Fibroblast of lung (primary cell): ENCODE data around the gene KRTAP20-3. TPM values are rescaled to one million over a fixed set of nuclear protein-coding genes. Genes with fewer than 3 reads are reported as not detected.

Source experiments
- DNase-seq, 2 donors: peaks; one replicate each; pipeline versions ENCODE4 v3.0.0 to v3.0.0-alpha.2; 2010; ENCODE audit warnings: low read depth in 2 of 2
- H2AFZ ChIP-seq: 2 replicates; pipeline ENCODE4 v1.5.1; 2012; ENCODE audit warnings: low read length, control low read depth, inconsistent platforms
- H3K27ac ChIP-seq: 2 replicates; pipeline ENCODE4 v1.5.1; 2011; ENCODE audit warnings: low read length, control low read depth; ENCODE audit not compliant: insufficient read depth
- H3K27me3 ChIP-seq: 2 replicates; pipeline ENCODE4 v1.5.1; 2011; ENCODE audit warnings: mild to moderate bottlenecking, low read length; ENCODE audit not compliant: control insufficient read depth, insufficient read depth
- H3K36me3 ChIP-seq: 2 replicates; pipeline ENCODE4 v1.5.1; 2011; ENCODE audit warnings: low read length; ENCODE audit not compliant: control insufficient read depth, insufficient read depth
- H3K4me1 ChIP-seq: 2 replicates; pipeline ENCODE4 v1.5.1; 2011; ENCODE audit warnings: low read length; ENCODE audit not compliant: control insufficient read depth, insufficient read depth; ENCODE audit errors: extremely low read depth
- H3K4me2 ChIP-seq: 2 replicates; pipeline ENCODE4 v1.5.1; 2011; ENCODE audit warnings: low read length, control low read depth; ENCODE audit not compliant: insufficient read depth; ENCODE audit errors: extremely low read depth
- H3K4me3 ChIP-seq, 4 experiments: fragments of 200-600 bp in 1 of 4; sonication (generic) in 1 of 4; replicated peaks in 1 of 4; 2 replicates each; pipeline ENCODE4 v1.5.1; 2011 to 2016; ENCODE audit warnings: low read length in 4 of 4, low read depth in 3 of 4, mild to moderate bottlenecking in 3 of 4, control low read depth in 2 of 4, inconsistent platforms in 1 of 4, mixed read lengths in 1 of 4; ENCODE audit not compliant: insufficient read depth in 1 of 4; ENCODE audit errors: control extremely low read depth in 1 of 4
- H3K79me2 ChIP-seq: 2 replicates; pipeline ENCODE4 v1.5.1; 2012; ENCODE audit warnings: mild to moderate bottlenecking, low read length, inconsistent platforms; ENCODE audit not compliant: control insufficient read depth, insufficient read depth
- H3K9ac ChIP-seq: 2 replicates; pipeline ENCODE4 v1.5.1; 2011; ENCODE audit warnings: mild to moderate bottlenecking, low read length, control low read depth; ENCODE audit not compliant: insufficient read depth
- H3K9me3 ChIP-seq: 2 replicates; pipeline ENCODE4 v1.5.1; 2012; ENCODE audit warnings: low read depth, low read length; ENCODE audit not compliant: control insufficient read depth, insufficient read depth
- H4K20me1 ChIP-seq: 2 replicates; pipeline ENCODE4 v1.5.1; 2011; ENCODE audit warnings: low read length; ENCODE audit not compliant: control insufficient read depth, insufficient read depth; ENCODE audit errors: extremely low read depth
- CTCF ChIP-seq, 2 donors: IDR thresholded peaks in 1 of 2; conservative IDR thresholded peaks in 1 of 2; 1 replicate in 1 of 2; 2 replicates in 1 of 2; pipeline ENCODE4 v1.5.1; 2011 to 2012; ENCODE audit warnings: low read length in 2 of 2, control low read depth in 1 of 2, inconsistent platforms in 1 of 2, low read depth in 1 of 2, mild to moderate bottlenecking in 1 of 2
- EZH2 ChIP-seq: IDR thresholded peaks from 2 replicates; pipeline ENCODE4 v1.5.1; 2012; ENCODE audit warnings: low read length, control low read depth, mild to moderate bottlenecking; ENCODE audit errors: missing control alignments
- polyA plus RNA-seq, 2 donors: library from polyadenylated mRNA; depleted of rRNA in 1 of 2; stranded (reverse) in 1 of 2; unstranded in 1 of 2; fragments of >200 nt; gene quantifications; 2 replicates each; pipeline ENCODE4 v1.2.1, GENCODE V29; 2011 to 2012; ENCODE audit warnings: missing spikeins in 1 of 2
- total RNA-seq: library from RNA; depleted of rRNA; stranded (reverse); fragments of >200 nt; gene quantifications from 2 replicates; pipeline ENCODE4 v1.2.1, GENCODE V29; 2014

KRTAP20-3 gene
- total and polyA plus RNA-seq, 2 donors (not counting 1 experiment from before 2014, with no cell fraction given): not detected

GRCh38 chr21:30638686-30639085, 4.0 kb upstream of the KRTAP20-3 start:
- Histone ChIP-seq H2AFZ (no peak overlapping the region), H3K4me2 (no peak overlapping the region), H3K27ac (no peak overlapping the region), H3K27me3 (no peaks in the 10 kb centered on the region), H3K4me1 (no peaks in the 10 kb centered on the region), H3K79me2 (no peaks in the 10 kb centered on the region), H3K36me3 (no peaks in the 10 kb centered on the region), H3K4me3 (no peak overlapping the region), H3K9me3 (no peaks in the 10 kb centered on the region), H4K20me1 (no peaks in the 10 kb centered on the region), H3K9ac (no peak overlapping the region)
- DNase-seq: no peak
- no peak for TF ChIP-seq CTCF (conservative IDR thresholded peaks at IDR 0.05 in 1 of 2, IDR thresholded peaks at IDR 0.05 in 1 of 2; ENCODE audit: low read depth in 1 of 2, low read length in 2 of 2)
- no peak for TF ChIP-seq EZH2

GRCh38 chr21:30646904-30647414, 4.3 kb downstream of the KRTAP20-3 start:
- no peaks in the 10 kb centered on the region for H3K9me3 ChIP-seq
- H3K4me3 ChIP-seq: no peak overlapping the region
- no peak overlapping the region for H3K4me2 ChIP-seq
- no peaks in the 10 kb centered on the region for H3K27me3 ChIP-seq
- H3K4me1 ChIP-seq: no peaks in the 10 kb centered on the region
- no peak overlapping the region for H3K27ac ChIP-seq
- H3K79me2 ChIP-seq: no peaks in the 10 kb centered on the region
- DNase-seq: no peak
- no peak for TF ChIP-seq CTCF (conservative IDR thresholded peaks at IDR 0.05 in 1 of 2, IDR thresholded peaks at IDR 0.05 in 1 of 2; ENCODE audit: low read depth in 1 of 2, low read length in 2 of 2)
- TF ChIP-seq EZH2: no peak
- H4K20me1 ChIP-seq: no peaks in the 10 kb centered on the region
- no peak overlapping the region for H2AFZ ChIP-seq
- no peak overlapping the region for H3K9ac ChIP-seq
- no peaks in the 10 kb centered on the region for H3K36me3 ChIP-seq

GRCh38 chr21:30652891-30653290, 10.2 kb downstream of the KRTAP20-3 start:
- Histone ChIP-seq H3K9ac (no peak overlapping the region), H3K36me3 (no peaks in the 10 kb centered on the region), H3K4me3 (no peak overlapping the region), H3K27me3 (no peaks in the 10 kb centered on the region), H3K4me2 (no peak overlapping the region), H3K79me2 (no peaks in the 10 kb centered on the region), H2AFZ (no peak overlapping the region), H3K4me1 (no peaks in the 10 kb centered on the region), H4K20me1 (no peaks in the 10 kb centered on the region), H3K9me3 (no peaks in the 10 kb centered on the region), H3K27ac (no peak overlapping the region)
- TF ChIP-seq CTCF (conservative IDR thresholded peaks at IDR 0.05 in 1 of 2, IDR thresholded peaks at IDR 0.05 in 1 of 2; ENCODE audit: low read depth in 1 of 2, low read length in 2 of 2) (no peak), EZH2 (no peak)
- DNase-seq: no peak
